ENCODE results near the gene REPIN1.

- TF ChIP-seq CTCF (IDR thresholded peaks at IDR 0.05) (no peak), ZFX (IDR thresholded peaks at IDR 0.05; ENCODE audit: borderline replicate concordance) (no peak)
Observed at GRCh38 chr7:150374026-150374425, 5.4 kb downstream of the REPIN1 start.

Measured in 22Rv1 (cell line).